Gastroesophageal sphincter (tissue), 3 donors: ENCODE measurements around the gene SBNO1.

ENCODE experiments used
- CTCF ChIP-seq, 4 experiments: fragments of 200-600 bp in 2 of 4; fragments of 450-650 bp in 2 of 4; sonication (generic) in 1 of 4; IDR thresholded peaks; one replicate each; pipeline ENCODE4 v1.5.1; 2017 to 2019; ENCODE audit warnings: antibody characterized with exemption in 4 of 4, mild to moderate bottlenecking in 2 of 4, moderate library complexity in 2 of 4
- EP300 ChIP-seq: sonication (generic); formaldehyde crosslinking; IDR thresholded peaks from one replicate; pipeline ENCODE4 v1.6.1; 2017; ENCODE audit warnings: antibody characterized with exemption, mild to moderate bottlenecking
- POLR2A ChIP-seq, 2 donors: fragments of 450-650 bp; IDR thresholded peaks; one replicate each; pipeline ENCODE4 v1.6.1; 2017; ENCODE audit warnings: antibody characterized with exemption in 2 of 2, mild to moderate bottlenecking in 2 of 2, moderate library complexity in 1 of 2
- POLR2AphosphoS5 ChIP-seq: sonication (generic); formaldehyde crosslinking; IDR thresholded peaks from one replicate; pipeline ENCODE4 v1.6.1; 2017; ENCODE audit warnings: antibody characterized with exemption

- TF ChIP-seq CTCF (IDR thresholded peaks at IDR 0.05): no peak
- TF ChIP-seq EP300: no peak
- TF ChIP-seq POLR2AphosphoS5: no peak
- TF ChIP-seq POLR2A (IDR thresholded peaks at IDR 0.05): no peak
Measured at GRCh38 chr12:123336530-123336929, 28.1 kb downstream of the SBNO1 start.
